SK-N-SH treated with all-trans-retinoic acid at 6 μM for 48 hours (cell line): ENCODE measurements around the gene SLX4IP.

Source experiments
- ESRRG ChIP-seq: fragments of 250-450 bp; sonication (Bioruptor Pico); IDR thresholded peaks from 2 replicates; pipeline ENCODE4 v1.6.1; 2021; ENCODE audit warnings: mild to moderate bottlenecking
- PATZ1 ChIP-seq: fragments of 250-450 bp; sonication (Bioruptor Pico); IDR thresholded peaks from 2 replicates; pipeline ENCODE4 v1.8.0; 2020; ENCODE audit warnings: mild to moderate bottlenecking, moderate library complexity, borderline replicate concordance
- POU6F1 ChIP-seq: fragments of 250-450 bp; sonication (Bioruptor Pico); IDR thresholded peaks from 2 replicates; pipeline ENCODE4 v1.8.0; 2021; ENCODE audit warnings: low read depth, mild to moderate bottlenecking, moderate library complexity, borderline replicate concordance
- RARB ChIP-seq: fragments of 250-450 bp; sonication (Bioruptor Pico); IDR thresholded peaks from 2 replicates; pipeline ENCODE4 v1.8.0; 2021; ENCODE audit warnings: mild to moderate bottlenecking, moderate library complexity
- TCF4 ChIP-seq: fragments of 250-450 bp; sonication (Bioruptor Pico); IDR thresholded peaks from 2 replicates; pipeline ENCODE4 v1.8.0; 2021; ENCODE audit warnings: mild to moderate bottlenecking, moderate library complexity, borderline replicate concordance
- ZC3H10 ChIP-seq: fragments of 250-450 bp; sonication (Bioruptor Pico); IDR thresholded peaks from 2 replicates; pipeline ENCODE4 v1.5.1; 2021; ENCODE audit warnings: mild to moderate bottlenecking, moderate library complexity
- ZFP3 ChIP-seq: fragments of 250-450 bp; sonication (Bioruptor Pico); IDR thresholded peaks from 2 replicates; pipeline ENCODE4 v1.5.0; 2020; ENCODE audit warnings: mild to moderate bottlenecking, moderate library complexity
- ZNF565 ChIP-seq: fragments of 450-650 bp; formaldehyde crosslinking; conservative IDR thresholded peaks from 2 replicates; pipeline ENCODE4 v1.5.0; 2020; ENCODE audit warnings: low read depth, mild to moderate bottlenecking, moderate library complexity
- ZNF8 ChIP-seq: fragments of 450-650 bp; formaldehyde crosslinking; IDR thresholded peaks from 2 replicates; pipeline ENCODE4 v1.5.0; 2020; ENCODE audit warnings: mild to moderate bottlenecking, moderate library complexity
- TF ChIP-seq, protein P1 (sequence below): fragments of 250-450 bp; sonication (Bioruptor Pico); IDR thresholded peaks from 2 replicates; pipeline ENCODE4 v1.5.0; 2020; ENCODE audit warnings: mild to moderate bottlenecking, moderate library complexity

GRCh38 chr20:10636326-10636818 is 201.3 kb downstream of the SLX4IP start:
- TF ChIP-seq ZNF8 (no peak), ZNF565 (no peak), ESRRG (CRISPR knock-in tag) (no peak), RARB (CRISPR knock-in tag) (no peak), PATZ1 (CRISPR knock-in tag) (no peak), TCF4 (CRISPR knock-in tag) (no peak), POU6F1 (CRISPR knock-in tag) (no peak), ZC3H10 (no peak), ZFP3 (CRISPR knock-in tag) (no peak)
- TF ChIP-seq, protein P1, sequence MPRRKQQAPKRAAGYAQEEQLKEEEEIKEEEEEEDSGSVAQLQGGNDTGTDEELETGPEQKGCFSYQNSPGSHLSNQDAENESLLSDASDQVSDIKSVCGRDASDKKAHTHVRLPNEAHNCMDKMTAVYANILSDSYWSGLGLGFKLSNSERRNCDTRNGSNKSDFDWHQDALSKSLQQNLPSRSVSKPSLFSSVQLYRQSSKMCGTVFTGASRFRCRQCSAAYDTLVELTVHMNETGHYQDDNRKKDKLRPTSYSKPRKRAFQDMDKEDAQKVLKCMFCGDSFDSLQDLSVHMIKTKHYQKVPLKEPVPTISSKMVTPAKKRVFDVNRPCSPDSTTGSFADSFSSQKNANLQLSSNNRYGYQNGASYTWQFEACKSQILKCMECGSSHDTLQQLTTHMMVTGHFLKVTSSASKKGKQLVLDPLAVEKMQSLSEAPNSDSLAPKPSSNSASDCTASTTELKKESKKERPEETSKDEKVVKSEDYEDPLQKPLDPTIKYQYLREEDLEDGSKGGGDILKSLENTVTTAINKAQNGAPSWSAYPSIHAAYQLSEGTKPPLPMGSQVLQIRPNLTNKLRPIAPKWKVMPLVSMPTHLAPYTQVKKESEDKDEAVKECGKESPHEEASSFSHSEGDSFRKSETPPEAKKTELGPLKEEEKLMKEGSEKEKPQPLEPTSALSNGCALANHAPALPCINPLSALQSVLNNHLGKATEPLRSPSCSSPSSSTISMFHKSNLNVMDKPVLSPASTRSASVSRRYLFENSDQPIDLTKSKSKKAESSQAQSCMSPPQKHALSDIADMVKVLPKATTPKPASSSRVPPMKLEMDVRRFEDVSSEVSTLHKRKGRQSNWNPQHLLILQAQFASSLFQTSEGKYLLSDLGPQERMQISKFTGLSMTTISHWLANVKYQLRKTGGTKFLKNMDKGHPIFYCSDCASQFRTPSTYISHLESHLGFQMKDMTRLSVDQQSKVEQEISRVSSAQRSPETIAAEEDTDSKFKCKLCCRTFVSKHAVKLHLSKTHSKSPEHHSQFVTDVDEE: no peak
